ENCODE results near the gene ZNF503. TPM values are rescaled to one million over a fixed set of nuclear protein-coding genes. Genes with fewer than 3 reads are reported as not detected.

Gene ZNF503
- total RNA-seq, 8 experiments from 2014 or later, result 1.3 to 30.3 (median 19.0) TPM

- WGBS, 10 experiments, result 0 to 20% (median 0%) methylated on average over 1 to 3 of the region's 76 CpGs; no CpG with 5 or more reads in 6 of the 10 experiments
- peak; percentile 14 to 78 (median 26) for ATAC-seq (replicated peaks in 6 of 8)
- peaks cover 14 to 26% of the 10 kb centered on the region in 2 donors for H3K4me1 ChIP-seq (replicated peaks in 1 of 2)
- in situ Hi-C loops (cut with MboI; ENCODE audit: low pct_unique_long_range_greater_than_20kb in 2 of 9, low sequenced_read_pairs in 9 of 9, unreplicated experiment in 9 of 9), result loop anchor here in 3 of 9 experiments (25.0 kb wide), 3 partner anchors 503 to 903 kb away; no protein-coding TSS in a partner anchor
- H3K4me3 ChIP-seq, result peak overlapping the region; percentile 38 to 65 (median 47)
- peak overlapping the region; percentile 36 to 80 for H3K27ac ChIP-seq
Observed at GRCh38 chr10:75408911-75409885, 7.6 kb upstream of the ZNF503 start.

- peak in 6 of 8 experiments; percentile 2 to 8 (median 6) for ATAC-seq (replicated peaks in 6 of 8)
- in situ Hi-C loops (cut with MboI; ENCODE audit: low pct_unique_long_range_greater_than_20kb in 2 of 9, low sequenced_read_pairs in 9 of 9, unreplicated experiment in 9 of 9), result loop anchor here in 3 of 9 experiments (25.0 kb wide), 3 partner anchors 504 to 904 kb away; no protein-coding TSS in a partner anchor
Observed at GRCh38 chr10:75408509-75408875, 6.9 kb upstream of the ZNF503 start.

GRCh38 chr10:75407713-75408508 is 6.3 kb upstream of the ZNF503 start:
- peak; percentile 7 to 36 (median 16) for ATAC-seq (replicated peaks in 6 of 8)
- Histone ChIP-seq H3K27ac (no peak overlapping the region), H3K4me3 (peak overlapping the region; percentile 38 to 65 (median 47)), H3K4me1 (replicated peaks in 1 of 2) (peaks cover 14 to 26% of the 10 kb centered on the region in 2 donors)
- WGBS, 10 experiments, result 0 to 43% (median 3%) methylated on average over 1 to 36 of the region's 68 CpGs; no CpG with 5 or more reads in 4 of the 10 experiments
- in situ Hi-C loops (cut with MboI; ENCODE audit: low pct_unique_long_range_greater_than_20kb in 2 of 9, low sequenced_read_pairs in 9 of 9, unreplicated experiment in 9 of 9), result loop anchor here in 3 of 9 experiments (25.0 kb wide), 3 partner anchors 504 to 904 kb away; no protein-coding TSS in a partner anchor

More at GRCh38 chr10:75408509-75408875, 6.9 kb upstream of the ZNF503 start:
- Histone ChIP-seq H3K27ac (peak overlapping the region in 1 of 2 donors; percentile 80), H3K4me3 (peak overlapping the region; percentile 38 to 65 (median 47)), H3K4me1 (replicated peaks in 1 of 2) (peaks cover 14 to 26% of the 10 kb centered on the region in 2 donors)
- 0 to 12% (median 0%) methylated on average over 2 to 6 of the region's 27 CpGs; no CpG with 5 or more reads in 7 of the 10 experiments for whole genome bisulfite sequencing, 10 experiments

GRCh38 chr10:75407224-75407712 is 5.7 kb upstream of the ZNF503 start:
- peak overlapping the region in 2 of 5 donors; percentile 4 to 57 for H3K4me3 ChIP-seq
- ATAC-seq (replicated peaks in 6 of 8), result no peak
- WGBS, 10 experiments, result 13 to 90% (median 29%) methylated on average over 2 to 27 of the region's 37 CpGs; no CpG with 5 or more reads in 5 of the 10 experiments
- in situ Hi-C loops (cut with MboI; ENCODE audit: low pct_unique_long_range_greater_than_20kb in 2 of 9, low sequenced_read_pairs in 9 of 9, unreplicated experiment in 9 of 9), result loop anchor here in 3 of 9 experiments (25.0 kb wide), 3 partner anchors 505 to 905 kb away; no protein-coding TSS in a partner anchor
- H3K4me1 ChIP-seq (replicated peaks in 1 of 2), result peaks cover 14 to 26% of the 10 kb centered on the region in 2 donors
- no peak overlapping the region for H3K27ac ChIP-seq

GRCh38 chr10:75406462-75407223 is 5.1 kb upstream of the ZNF503 start:
- Histone ChIP-seq H3K4me1 (replicated peaks in 1 of 2) (peaks cover 14 to 26% of the 10 kb centered on the region in 2 donors), H3K4me3 (peak overlapping the region in 3 of 5 donors; percentile 52 to 94 (median 65)), H3K27ac (no peak overlapping the region)
- ATAC-seq (replicated peaks in 6 of 8), result no peak
- 32 to 97% (median 53%) methylated on average over 3 to 21 of the region's 29 CpGs for WGBS, 10 experiments
- in situ Hi-C loops (cut with MboI; ENCODE audit: low pct_unique_long_range_greater_than_20kb in 2 of 9, low sequenced_read_pairs in 9 of 9, unreplicated experiment in 9 of 9), result loop anchor here in 3 of 9 experiments (25.0 kb wide), 3 partner anchors 506 to 906 kb away; no protein-coding TSS in a partner anchor

- Histone ChIP-seq H3K4me3 (peak overlapping the region; percentile 47 to 94 (median 56)), H3K27ac (no peak overlapping the region), H3K4me1 (replicated peaks in 1 of 2) (peaks cover 14 to 26% of the 10 kb centered on the region in 2 donors)
- in situ Hi-C loops (cut with MboI; ENCODE audit: low pct_unique_long_range_greater_than_20kb in 2 of 9, low sequenced_read_pairs in 9 of 9, unreplicated experiment in 9 of 9), result loop anchor here in 3 of 9 experiments (25.0 kb wide), 3 partner anchors 506 to 906 kb away; no protein-coding TSS in a partner anchor
- 0 to 97% (median 29%) methylated on average over 2 to 19 of the region's 39 CpGs; no CpG with 5 or more reads in 1 of the 10 experiments for WGBS, 10 experiments
- no peak for ATAC-seq (replicated peaks in 6 of 8)
Observed at GRCh38 chr10:75405598-75406461, 4.3 kb upstream of the ZNF503 start.

- peak in 5 of 8 experiments; percentile 1 to 34 (median 21) for ATAC-seq (replicated peaks in 6 of 8)
- Histone ChIP-seq H3K4me3 (peak overlapping the region; percentile 47 to 94 (median 56)), H3K4me1 (replicated peaks in 1 of 2) (peaks cover 13 to 23% of the 10 kb centered on the region in 2 donors), H3K27ac (peak overlapping the region in 1 of 2 donors; percentile 72)
- 0 to 57% (median 40%) methylated on average over 1 to 3 of the region's 56 CpGs; no CpG with 5 or more reads in 7 of the 10 experiments for WGBS, 10 experiments
- in situ Hi-C loops (cut with MboI; ENCODE audit: low pct_unique_long_range_greater_than_20kb in 2 of 9, low sequenced_read_pairs in 9 of 9, unreplicated experiment in 9 of 9), result loop anchor here in 3 of 9 experiments (25.0 kb wide), 3 partner anchors 507 to 907 kb away; no protein-coding TSS in a partner anchor
Observed at GRCh38 chr10:75404815-75405597, 3.4 kb upstream of the ZNF503 start.

- Histone ChIP-seq H3K27ac (peak overlapping the region; percentile 65 to 72), H3K4me1 (replicated peaks in 1 of 2) (peaks cover 9 to 22% of the 10 kb centered on the region in 2 donors), H3K4me3 (peak overlapping the region; percentile 47 to 94 (median 56))
- no peak for ATAC-seq (replicated peaks in 6 of 8)
- WGBS, 10 experiments, result 0 to 79% (median 0%) methylated on average over 1 to 8 of the region's 58 CpGs; no CpG with 5 or more reads in 5 of the 10 experiments
- in situ Hi-C loops (cut with MboI; ENCODE audit: low pct_unique_long_range_greater_than_20kb in 2 of 9, low sequenced_read_pairs in 9 of 9, unreplicated experiment in 9 of 9), result loop anchor here in 3 of 9 experiments (25.0 kb wide), 3 partner anchors 508 to 908 kb away; no protein-coding TSS in a partner anchor
Observed at GRCh38 chr10:75403939-75404814, 2.6 kb upstream of the ZNF503 start.

GRCh38 chr10:75403144-75403938 is 1.8 kb upstream of the ZNF503 start:
- Histone ChIP-seq H3K4me1 (replicated peaks in 1 of 2) (peaks cover 9 to 19% of the 10 kb centered on the region in 2 donors), H3K27ac (peak overlapping the region; percentile 65 to 72), H3K4me3 (peak overlapping the region; percentile 47 to 94 (median 56))
- in situ Hi-C loops (cut with MboI; ENCODE audit: low pct_unique_long_range_greater_than_20kb in 2 of 9, low sequenced_read_pairs in 9 of 9, unreplicated experiment in 9 of 9), result loop anchor here in 3 of 9 experiments (25.0 kb wide), 3 partner anchors 509 to 909 kb away; no protein-coding TSS in a partner anchor
- WGBS, 10 experiments, result 0 to 9% (median 3%) methylated on average over 4 to 9 of the region's 56 CpGs; no CpG with 5 or more reads in 6 of the 10 experiments
- ATAC-seq (replicated peaks in 6 of 8), result peak in 3 of 8 experiments; percentile 1 to 3 (median 1)
